GM12878 (cell line): ENCODE results near the gene SIK2. TPM values are rescaled to one million over a fixed set of nuclear protein-coding genes. Genes with fewer than 3 reads are reported as not detected.

Experiments
- ATAC-seq: fragments of 200-7000 bp; cut with Tn5 transposase; 3 replicates; pipeline ENCODE4 v1.9.1; 2020; ENCODE audit warnings: mild to moderate bottlenecking, moderate library complexity
- BruUV-seq: library from RNA; stranded (reverse); fragments of 400-500 nt; replicated peaks from 2 replicates; lab custom pipeline; 2021; lab: Mats Ljungman, UMichigan
- CTCF ChIA-PET: fragments of 300-600 bp; sonication (Branson Sonifier 250); formaldehyde crosslinking; extraction: SDS; loops from one replicate; lab custom pipeline; 2021; ENCODE audit warnings: inconsistent platforms; lab: Yijun Ruan, JAX
- POLR2A ChIA-PET: fragments of 350-600 bp; formaldehyde crosslinking; extraction: SDS; loops from one replicate; lab custom pipeline; 2021; ENCODE audit warnings: inconsistent platforms; lab: Charles Lee
- RAD21 ChIA-PET: fragments of 300-600 bp; sonication (Branson Sonifier 250); formaldehyde crosslinking; loops from one replicate; lab custom pipeline; 2023; ENCODE audit warnings: antibody characterized with exemption; ENCODE audit not compliant: unreplicated experiment; lab: Charles Lee
- SMC1A ChIA-PET: fragments of 300-600 bp; sonication (Branson Sonifier 250); formaldehyde crosslinking; loops from one replicate; lab custom pipeline; 2023; ENCODE audit not compliant: unreplicated experiment, uncharacterized antibody; lab: Charles Lee
- DNase-seq: peaks from one replicate; pipeline ENCODE4 v3.0.0-alpha.2; 2011; ENCODE audit warnings: low read depth, low spot score
- FAIRE-seq: peaks from 3 replicates; lab custom pipeline; 2011; peaks lifted over from hg19 to GRCh38; lab: Jason Lieb, UNC
- H2AFZ ChIP-seq: 2 replicates; pipeline ENCODE4 v1.6.0; 2011; ENCODE audit warnings: low read depth, low read length, control low read depth; ENCODE audit not compliant: control insufficient read depth
- H3K27ac ChIP-seq: 2 replicates; pipeline ENCODE4 v1.5.1; 2011; ENCODE audit warnings: control low read depth; ENCODE audit not compliant: control insufficient read depth, insufficient read depth
- H3K27me3 ChIP-seq, 2 experiments: replicated peaks in 1 of 2; 2 replicates each; pipeline versions ENCODE4 v1.6.0 to v1.6.1; 2011; ENCODE audit warnings: low read length in 1 of 2; ENCODE audit not compliant: control insufficient read depth in 2 of 2, insufficient read depth in 2 of 2
- H3K36me3 ChIP-seq, 2 experiments: 2 replicates each; pipeline ENCODE4 v1.5.1; 2011; ENCODE audit warnings: low read length in 1 of 2; ENCODE audit not compliant: control insufficient read depth in 2 of 2, insufficient read depth in 2 of 2
- H3K4me1 ChIP-seq: 2 replicates; pipeline ENCODE4 v1.6.1; 2011; ENCODE audit warnings: mild to moderate bottlenecking, low read length, moderate library complexity, mixed read lengths; ENCODE audit not compliant: control insufficient read depth, insufficient read depth
- H3K4me2 ChIP-seq: 2 replicates; pipeline ENCODE4 v1.6.0; 2011; ENCODE audit warnings: control low read depth; ENCODE audit not compliant: control insufficient read depth, insufficient read depth
- H3K4me3 ChIP-seq: fragments of 200-600 bp; sonication (generic); 2 replicates; pipeline ENCODE4 v1.5.1; 2016
- H3K79me2 ChIP-seq: 2 replicates; pipeline ENCODE4 v1.6.0; 2011; ENCODE audit warnings: low read length; ENCODE audit not compliant: control insufficient read depth, insufficient read depth
- H3K9ac ChIP-seq: 2 replicates; pipeline ENCODE4 v1.8.0; 2011; ENCODE audit warnings: low read length, control low read depth, mixed read lengths; ENCODE audit not compliant: control insufficient read depth, insufficient read depth
- H3K9me3 ChIP-seq: replicated peaks from 3 replicates; pipeline ENCODE4 v1.5.1; 2011; ENCODE audit warnings: mild to moderate bottlenecking, low read length; ENCODE audit not compliant: control insufficient read depth, insufficient read depth
- H4K20me1 ChIP-seq: 2 replicates; pipeline ENCODE4 v1.6.0; 2011; ENCODE audit not compliant: control insufficient read depth, insufficient read depth
- CBX5 ChIP-seq: sonication (generic); IDR thresholded peaks from 2 replicates; pipeline ENCODE4 v1.6.1; 2016; ENCODE audit warnings: low read depth, moderate library complexity, mild to moderate bottlenecking, inconsistent platforms
- IKZF1 ChIP-seq: fragments of 450-650 bp; conservative IDR thresholded peaks from 2 replicates; pipeline ENCODE4 v1.6.1; 2017; ENCODE audit warnings: antibody characterized with exemption, mild to moderate bottlenecking
- MYC ChIP-seq: IDR thresholded peaks from 2 replicates; pipeline ENCODE4 v1.6.1; 2011; ENCODE audit warnings: mild to moderate bottlenecking, low read length, moderate library complexity, inconsistent platforms; ENCODE audit not compliant: insufficient read depth, insufficient replicate concordance, insufficient read length, severe bottlenecking
- SMAD1 ChIP-seq: fragments of 450-650 bp; IDR thresholded peaks from 2 replicates; pipeline ENCODE4 v1.6.1; 2018; ENCODE audit warnings: mild to moderate bottlenecking, low read depth; ENCODE audit not compliant: partially characterized antibody
- SP1 ChIP-seq: IDR thresholded peaks from one replicate; pipeline ENCODE4 v1.6.1; 2011; ENCODE audit warnings: low read depth, low read length
- STAT1 ChIP-seq: fragments of 450-650 bp; conservative IDR thresholded peaks from 2 replicates; pipeline ENCODE4 v1.6.1; 2014; ENCODE audit warnings: antibody characterized with exemption, mild to moderate bottlenecking
- SUZ12 ChIP-seq: fragments of 200-600 bp; sonication (generic); IDR thresholded peaks from one replicate; pipeline ENCODE4 v1.6.1; 2018; ENCODE audit warnings: antibody characterized with exemption, mild to moderate bottlenecking; ENCODE audit not compliant: unreplicated experiment
- whole genome bisulfite sequencing: methylation state at CpG from one replicate; pipeline ENCODE4 v1.1.6; 2016; ENCODE audit warnings: low lambda C conversion rate; ENCODE audit not compliant: insufficient replicate concordance, insufficient coverage; ENCODE audit errors: missing lambda C conversion rate; 5-methylcytosine and 5-hydroxymethylcytosine counted together
- in situ Hi-C: fragments of 300-500 bp; cut with MboI; formaldehyde crosslinking; loops from 9 replicates; pipeline ENCODE4 v1.14.3; 2018; ENCODE audit warnings: mixed read lengths
- intact Hi-C: fragments of 100-400 bp; cut with micrococcal nuclease; formaldehyde crosslinking; loops from one replicate; pipeline ENCODE4 v1.14.2; 2022; ENCODE audit not compliant: unreplicated experiment
- polyA plus RNA-seq, 11 experiments: library from polyadenylated mRNA; depleted of rRNA in 4 of 11; unstranded in 6 of 11; stranded (reverse) in 5 of 11; fragments of >200 nt; fragmentation: Nextera tagmentation in 4 of 11; fragmentation: Illumina TruSeq in 1 of 11; extraction: Ambion mirVana in 4 of 11; extraction: Trizol in 1 of 11; gene quantifications; 1 replicate in 1 of 11; 2 replicates in 10 of 11; pipeline versions ENCODE4 v1.2.1 to v1.2.3, GENCODE V29; 2011 to 2016; ENCODE audit warnings: inconsistent platforms in 2 of 11, missing spikeins in 2 of 11, low read depth in 1 of 11
- total RNA-seq, 4 experiments: library from RNA; depleted of rRNA in 3 of 4; stranded (reverse); fragments of >200 nt in 3 of 4; fragmentation: Illumina TruSeq in 1 of 4; extraction: Trizol in 1 of 4; gene quantifications; 2 replicates each; pipeline versions ENCODE4 v1.2.1 to v1.2.3, GENCODE V29; 2013 to 2021
- TF ChIP-seq, protein P1 (sequence below): IDR thresholded peaks from 2 replicates; pipeline ENCODE4 v1.6.1; 2012; ENCODE audit warnings: low read depth, low read length, improper control_type of control experiment
- TF ChIP-seq, protein P2 (sequence below): fragments of 450-650 bp; conservative IDR thresholded peaks from 2 replicates; pipeline ENCODE4 v1.6.1; 2017; ENCODE audit warnings: mild to moderate bottlenecking, moderate library complexity

Gene SIK2
- total and polyA plus RNA-seq, 10 of the 15 experiments (the other 5 are each of a cell fraction or from before 2014, with no cell fraction given): 0.97 to 14.2 (median 4.5) TPM

DNA sequence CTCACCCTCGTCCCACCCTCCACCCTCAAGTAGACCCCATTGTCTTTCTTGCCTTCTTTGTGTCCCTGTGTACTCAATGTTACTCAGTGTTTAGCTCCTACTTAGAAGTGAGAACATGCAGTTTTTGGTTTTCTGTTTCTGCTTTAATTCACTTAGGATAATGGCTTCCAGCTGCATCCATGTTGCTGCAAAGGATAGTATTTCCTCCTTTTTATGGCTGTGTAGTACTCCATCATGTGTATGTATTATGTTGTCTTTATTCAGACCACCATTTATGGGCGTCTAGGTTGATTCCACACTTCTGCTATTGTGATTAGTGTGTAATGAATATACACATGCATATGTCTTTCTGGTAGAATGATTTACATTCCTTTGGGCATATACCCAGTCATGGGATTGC is 73.6 kb downstream of the SIK2 start:
- H3K27ac ChIP-seq: no peak overlapping the region
- POLR2A ChIA-PET: interaction anchor here (1.1 kb wide), 1 partner anchor 19 kb away, joined by 3 read pairs; no protein-coding TSS in a partner anchor
- no peaks in the 10 kb centered on the region for H3K9me3 ChIP-seq
- no peaks in the 10 kb centered on the region for H3K4me1 ChIP-seq
- RAD21 ChIA-PET: interaction anchor here (2.0 kb wide), 1 partner anchor 72 kb away, joined by 6 read pairs; no protein-coding TSS in a partner anchor
- no peak overlapping the region for H3K4me2 ChIP-seq
- no peak overlapping the region for H3K4me3 ChIP-seq
- TF ChIP-seq STAT1 (no peak), SMAD1 (no peak), SP1 (no peak), IKZF1 (no peak), CBX5 (no peak), MYC (no peak), SUZ12 (no peak)
- TF ChIP-seq, protein P1, sequence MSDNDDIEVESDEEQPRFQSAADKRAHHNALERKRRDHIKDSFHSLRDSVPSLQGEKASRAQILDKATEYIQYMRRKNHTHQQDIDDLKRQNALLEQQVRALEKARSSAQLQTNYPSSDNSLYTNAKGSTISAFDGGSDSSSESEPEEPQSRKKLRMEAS: no peak
- TF ChIP-seq, protein P2, sequence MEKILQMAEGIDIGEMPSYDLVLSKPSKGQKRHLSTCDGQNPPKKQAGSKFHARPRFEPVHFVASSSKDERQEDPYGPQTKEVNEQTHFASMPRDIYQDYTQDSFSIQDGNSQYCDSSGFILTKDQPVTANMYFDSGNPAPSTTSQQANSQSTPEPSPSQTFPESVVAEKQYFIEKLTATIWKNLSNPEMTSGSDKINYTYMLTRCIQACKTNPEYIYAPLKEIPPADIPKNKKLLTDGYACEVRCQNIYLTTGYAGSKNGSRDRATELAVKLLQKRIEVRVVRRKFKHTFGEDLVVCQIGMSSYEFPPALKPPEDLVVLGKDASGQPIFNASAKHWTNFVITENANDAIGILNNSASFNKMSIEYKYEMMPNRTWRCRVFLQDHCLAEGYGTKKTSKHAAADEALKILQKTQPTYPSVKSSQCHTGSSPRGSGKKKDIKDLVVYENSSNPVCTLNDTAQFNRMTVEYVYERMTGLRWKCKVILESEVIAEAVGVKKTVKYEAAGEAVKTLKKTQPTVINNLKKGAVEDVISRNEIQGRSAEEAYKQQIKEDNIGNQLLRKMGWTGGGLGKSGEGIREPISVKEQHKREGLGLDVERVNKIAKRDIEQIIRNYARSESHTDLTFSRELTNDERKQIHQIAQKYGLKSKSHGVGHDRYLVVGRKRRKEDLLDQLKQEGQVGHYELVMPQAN: no peak
- TF ChIP-seq, all 136 proteins: peak for 0
- no TSS peak for BruUV-seq
- no peak overlapping the region for H2AFZ ChIP-seq
- no peak for DNase-seq
- 96% methylated on average over 2 of the region's 2 CpGs for whole genome bisulfite sequencing
- ATAC-seq: no peak
- peaks cover 1 to 2% of the 10 kb centered on the region in 2 experiments; a peak in 2 of 4 replicates for H3K36me3 ChIP-seq
- H3K27me3 ChIP-seq: no peaks in the 10 kb centered on the region
- no peak overlapping the region for H3K9ac ChIP-seq
- H4K20me1 ChIP-seq: no peaks in the 10 kb centered on the region
- FAIRE-seq: no peak
- CTCF ChIA-PET: interaction anchor here (0.7 to 2.1 kb wide), 3 partner anchors 9 to 72 kb away, joined by 3 to 5 read pairs (median 3); no protein-coding TSS in a partner anchor
- intact Hi-C loops (no loop called here), in situ Hi-C loops (no loop called here)
- SMC1A ChIA-PET: interaction anchor here (1.0 to 4.4 kb wide), 5 partner anchors 11 to 45 kb away, joined by 3 to 25 read pairs (median 3); no protein-coding TSS in a partner anchor
- H3K79me2 ChIP-seq: no peaks in the 10 kb centered on the region
